PC-3 (cell line): ENCODE results near the gene VPS26B. TPM values are rescaled to one million over a fixed set of nuclear protein-coding genes. Genes with fewer than 3 reads are reported as not detected.

Source experiments
- ATAC-seq: fragments of 200-7000 bp; cut with Tn5 transposase; 2 replicates; pipeline ENCODE4 v1.9.1; 2020; ENCODE audit warnings: mild to moderate bottlenecking, moderate library complexity
- BruUV-seq: library from RNA; stranded (reverse); fragments of 400-500 nt; replicated peaks from 2 replicates; lab custom pipeline; 2021; lab: Mats Ljungman, UMichigan
- CTCF ChIA-PET: fragments of 300-600 bp; sonication (Branson Sonifier 250); formaldehyde crosslinking; loops from one replicate; lab custom pipeline; 2022; ENCODE audit warnings: antibody characterized with exemption; lab: Charles Lee
- POLR2A ChIA-PET: fragments of 300-600 bp; sonication (Branson Sonifier 250); formaldehyde crosslinking; loops from one replicate; lab custom pipeline; 2022; ENCODE audit warnings: antibody characterized with exemption; ENCODE audit not compliant: unreplicated experiment; lab: Charles Lee
- DNase-seq: peaks from one replicate; pipeline ENCODE4 v3.0.0-alpha.2; 2015
- H2AFZ ChIP-seq: fragments of 300-600 bp; sonication (generic); 2 replicates; pipeline ENCODE4 v1.6.0; 2016; ENCODE audit warnings: antibody characterized with exemption, low read length
- H3F3A ChIP-seq: fragments of 300-600 bp; sonication (generic); one replicate; pipeline ENCODE4 v1.6.0; 2017; ENCODE audit warnings: antibody characterized with exemption, low read length, control low read depth, mild to moderate bottlenecking; ENCODE audit not compliant: unreplicated experiment
- H3K27ac ChIP-seq: fragments of 300-600 bp; sonication (generic); 2 replicates; pipeline ENCODE4 v1.5.1; 2016; ENCODE audit warnings: mild to moderate bottlenecking, low read length
- H3K27me3 ChIP-seq: fragments of 300-600 bp; sonication (generic); 2 replicates; pipeline ENCODE4 v1.6.1; 2016; ENCODE audit warnings: low read length, mixed read lengths
- H3K36me3 ChIP-seq: fragments of 300-600 bp; sonication (generic); 2 replicates; pipeline ENCODE4 v1.6.1; 2016; ENCODE audit warnings: low read depth, mixed run types, low read length, mixed read lengths
- H3K4me1 ChIP-seq: fragments of 300-600 bp; sonication (generic); 2 replicates; pipeline ENCODE4 v1.5.1; 2016; ENCODE audit warnings: low read length; ENCODE audit not compliant: insufficient read depth
- H3K4me2 ChIP-seq: fragments of 300-600 bp; sonication (generic); 2 replicates; pipeline ENCODE4 v1.6.0; 2016; ENCODE audit warnings: low read length
- H3K4me3 ChIP-seq: fragments of 300-600 bp; sonication (generic); 2 replicates; pipeline ENCODE4 v1.5.1; 2016; ENCODE audit warnings: mild to moderate bottlenecking, low read length, mixed read lengths
- H3K79me2 ChIP-seq: fragments of 300-600 bp; sonication (generic); 2 replicates; pipeline ENCODE4 v1.6.1; 2017; ENCODE audit warnings: low read length, mixed read lengths
- H3K9ac ChIP-seq: fragments of 300-600 bp; sonication (generic); 2 replicates; pipeline ENCODE4 v1.6.0; 2016; ENCODE audit warnings: mild to moderate bottlenecking, low read length
- H3K9me2 ChIP-seq: fragments of 300-600 bp; sonication (generic); replicated peaks from 2 replicates; pipeline ENCODE4 v1.6.1; 2016; ENCODE audit warnings: mixed run types, low read length, mixed read lengths
- H3K9me3 ChIP-seq: fragments of 300-600 bp; sonication (generic); 2 replicates; pipeline ENCODE4 v1.6.1; 2016; ENCODE audit warnings: low read length, mixed read lengths
- H4K20me1 ChIP-seq: fragments of 300-600 bp; sonication (generic); 2 replicates; pipeline ENCODE4 v1.6.1; 2016; ENCODE audit warnings: low read length, mixed read lengths
- EZH2 ChIP-seq: fragments of 300-600 bp; sonication (generic); IDR thresholded peaks from one replicate; pipeline ENCODE4 v1.6.1; 2017; ENCODE audit warnings: antibody characterized with exemption, mild to moderate bottlenecking, low read length; ENCODE audit not compliant: unreplicated experiment
- EZH2phosphoT487 ChIP-seq: fragments of 300-600 bp; sonication (generic); IDR thresholded peaks from 2 replicates; pipeline ENCODE4 v1.6.1; 2018; ENCODE audit warnings: mild to moderate bottlenecking, antibody characterized with exemption, low read length, borderline replicate concordance
- intact Hi-C: fragments of 100-400 bp; cut with micrococcal nuclease; formaldehyde crosslinking; loops from 2 replicates; pipeline ENCODE4 v1.9.0; 2023
- total RNA-seq: library from RNA; depleted of rRNA; stranded (reverse); fragments of >200 nt; gene quantifications from 2 replicates; pipeline ENCODE4 v1.2.3, GENCODE V29; 2014
- TF ChIP-seq, protein P1 (sequence below): fragments of 300-600 bp; sonication (generic); conservative IDR thresholded peaks from 2 replicates; pipeline ENCODE4 v1.5.1; 2017; ENCODE audit warnings: antibody characterized with exemption, low read depth, mild to moderate bottlenecking, low read length

Gene VPS26B
- total RNA-seq, 1 experiment from 2014 or later, result 49.2 TPM

DNA sequence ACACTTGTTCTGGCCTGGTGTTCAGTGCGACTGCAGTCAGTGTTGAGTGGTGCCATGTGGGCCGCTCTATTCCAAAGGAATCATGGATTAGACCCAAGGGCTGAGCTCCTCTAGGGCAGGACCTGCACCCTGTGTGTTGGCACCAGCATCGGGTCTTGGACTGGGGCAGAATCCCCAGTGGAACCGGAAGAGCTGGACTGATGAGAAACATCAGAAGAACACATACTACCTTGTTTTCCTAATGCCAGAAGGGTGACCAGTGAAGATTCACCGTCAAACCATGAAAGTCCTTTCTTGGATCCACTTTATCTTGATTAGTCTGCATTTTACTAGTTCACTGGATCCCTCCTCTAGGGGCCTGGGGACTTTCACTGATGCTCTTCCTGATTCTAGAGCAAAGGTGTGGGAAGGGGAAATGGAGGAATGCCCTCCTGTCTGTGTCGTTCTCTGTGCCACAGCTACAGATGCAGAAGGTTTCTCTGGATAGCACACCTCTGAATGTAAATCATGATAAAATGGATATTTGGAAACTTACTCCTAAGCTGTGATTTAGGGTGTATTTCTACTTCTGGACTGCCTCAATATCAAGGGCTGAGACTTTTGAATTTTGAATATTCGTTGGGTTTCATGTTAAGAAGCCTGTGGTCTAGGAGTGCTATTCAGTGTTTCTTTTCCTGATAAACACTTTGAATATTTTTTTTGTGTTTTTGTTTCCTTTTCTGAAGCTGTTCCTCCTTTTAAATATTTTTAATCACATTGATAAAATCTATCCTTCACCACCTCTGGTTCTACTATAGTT is 40.7 kb downstream of the VPS26B start:
- ChIA-PET POLR2A (no interaction called here), CTCF (no interaction called here)
- H3K27me3 ChIP-seq, result no peaks in the 10 kb centered on the region
- intact Hi-C loops, result no loop called here
- no peaks in the 10 kb centered on the region for H3K9me2 ChIP-seq
- no peaks in the 10 kb centered on the region for H3K9me3 ChIP-seq
- H4K20me1 ChIP-seq, result no peaks in the 10 kb centered on the region
- peaks cover 3% of the 10 kb centered on the region; the same call in 1 of the 2 replicates for H3K36me3 ChIP-seq
- H2AFZ ChIP-seq, result no peak overlapping the region
- DNase-seq (no peak), ATAC-seq (no peak)
- H3F3A ChIP-seq, result peaks cover 6% of the 10 kb centered on the region
- H3K27ac ChIP-seq, result no peak overlapping the region
- H3K4me1 ChIP-seq, result peaks cover 32% of the 10 kb centered on the region
- no peak for TF ChIP-seq EZH2phosphoT487
- TF ChIP-seq, protein P1, sequence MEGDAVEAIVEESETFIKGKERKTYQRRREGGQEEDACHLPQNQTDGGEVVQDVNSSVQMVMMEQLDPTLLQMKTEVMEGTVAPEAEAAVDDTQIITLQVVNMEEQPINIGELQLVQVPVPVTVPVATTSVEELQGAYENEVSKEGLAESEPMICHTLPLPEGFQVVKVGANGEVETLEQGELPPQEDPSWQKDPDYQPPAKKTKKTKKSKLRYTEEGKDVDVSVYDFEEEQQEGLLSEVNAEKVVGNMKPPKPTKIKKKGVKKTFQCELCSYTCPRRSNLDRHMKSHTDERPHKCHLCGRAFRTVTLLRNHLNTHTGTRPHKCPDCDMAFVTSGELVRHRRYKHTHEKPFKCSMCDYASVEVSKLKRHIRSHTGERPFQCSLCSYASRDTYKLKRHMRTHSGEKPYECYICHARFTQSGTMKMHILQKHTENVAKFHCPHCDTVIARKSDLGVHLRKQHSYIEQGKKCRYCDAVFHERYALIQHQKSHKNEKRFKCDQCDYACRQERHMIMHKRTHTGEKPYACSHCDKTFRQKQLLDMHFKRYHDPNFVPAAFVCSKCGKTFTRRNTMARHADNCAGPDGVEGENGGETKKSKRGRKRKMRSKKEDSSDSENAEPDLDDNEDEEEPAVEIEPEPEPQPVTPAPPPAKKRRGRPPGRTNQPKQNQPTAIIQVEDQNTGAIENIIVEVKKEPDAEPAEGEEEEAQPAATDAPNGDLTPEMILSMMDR, result no peak
- no peak for TF ChIP-seq EZH2
- H3K4me3 ChIP-seq, result no peak overlapping the region
- BruUV-seq, result no TSS peak
- H3K79me2 ChIP-seq, result no peaks in the 10 kb centered on the region
- no peak overlapping the region for H3K9ac ChIP-seq
- H3K4me2 ChIP-seq, result no peak overlapping the region

GRCh38 chr11:134266440-134266839 is 42.0 kb downstream of the VPS26B start:
- Histone ChIP-seq H2AFZ (peak overlapping the region; percentile 37), H3K27me3 (no peaks in the 10 kb centered on the region), H3F3A (peaks cover 6% of the 10 kb centered on the region), H3K4me3 (peak overlapping the region; percentile 24; the same call in 1 of the 2 replicates), H3K9me2 (no peaks in the 10 kb centered on the region), H3K4me1 (peaks cover 32% of the 10 kb centered on the region), H3K4me2 (peak overlapping the region; percentile 73), H3K36me3 (no peaks in the 10 kb centered on the region; the same call in 1 of the 2 replicates), H3K79me2 (no peaks in the 10 kb centered on the region), H4K20me1 (no peaks in the 10 kb centered on the region), H3K27ac (peak overlapping the region; percentile 83), H3K9ac (no peak overlapping the region), H3K9me3 (no peaks in the 10 kb centered on the region)
- intact Hi-C loops, result loop anchor here (1.0 kb wide), 2 partner anchors 13 to 42 kb away; partner anchors contain the start of genes ACAD8, THYN1 and VPS26B
- ATAC-seq (peak; percentile 57), DNase-seq (no peak)
- CTCF ChIA-PET, result no interaction called here
- no TSS peak for BruUV-seq
- POLR2A ChIA-PET, result interaction anchor here (1.2 kb wide), 1 partner anchor 42 kb away, joined by 4 read pairs; the partner anchor contains the start of genes NCAPD3 and VPS26B
- TF ChIP-seq, protein P1, result no peak
- no peak for TF ChIP-seq EZH2
- no peak for TF ChIP-seq EZH2phosphoT487

DNA sequence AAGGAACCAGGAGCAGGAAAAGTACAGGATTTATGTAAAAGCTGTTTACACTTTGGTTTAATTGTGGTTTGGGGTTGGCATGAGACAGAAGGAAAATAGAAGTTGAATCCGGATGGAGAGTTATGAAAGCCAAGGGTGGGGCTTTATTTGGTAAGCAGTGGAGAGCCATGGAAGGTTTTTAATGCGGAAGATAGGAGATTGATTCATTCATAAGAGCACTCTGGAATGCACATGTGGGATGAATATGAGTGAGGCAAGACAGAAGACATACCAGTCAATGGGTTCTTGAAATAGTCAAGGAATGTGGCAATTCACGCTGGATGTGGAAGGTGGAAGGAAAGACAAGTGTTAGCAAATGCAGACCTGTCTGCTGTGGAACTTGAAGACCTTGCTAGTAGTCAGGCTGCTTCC is 42.4 kb downstream of the VPS26B start:
- Histone ChIP-seq H3K4me1 (peaks cover 32% of the 10 kb centered on the region), H2AFZ (peak overlapping the region; percentile 37), H3K4me3 (peak overlapping the region; percentile 24; the same call in 1 of the 2 replicates), H3K79me2 (no peaks in the 10 kb centered on the region), H4K20me1 (no peaks in the 10 kb centered on the region), H3K27me3 (no peaks in the 10 kb centered on the region), H3K4me2 (peak overlapping the region; percentile 73), H3K27ac (peak overlapping the region; percentile 83), H3K36me3 (no peaks in the 10 kb centered on the region; the same call in 1 of the 2 replicates), H3K9ac (peak overlapping the region; percentile 12; the same call in 1 of the 2 replicates), H3K9me2 (no peaks in the 10 kb centered on the region), H3K9me3 (no peaks in the 10 kb centered on the region), H3F3A (peaks cover 6% of the 10 kb centered on the region)
- POLR2A ChIA-PET, result interaction anchor here (1.2 kb wide), 1 partner anchor 43 kb away, joined by 4 read pairs; the partner anchor contains the start of genes NCAPD3 and VPS26B
- TF ChIP-seq EZH2 (no peak), EZH2phosphoT487 (no peak)
- TF ChIP-seq, protein P1, result no peak
- CTCF ChIA-PET, result no interaction called here
- DNase-seq (peak; percentile 97), ATAC-seq (peak; percentile 90)
- intact Hi-C loops, result loop anchor here (1.0 kb wide), 2 partner anchors 14 to 43 kb away; partner anchors contain the start of genes ACAD8, THYN1 and VPS26B
- no TSS peak for BruUV-seq
